Cardiac fibroblast (primary cell): ENCODE data around the gene CKS2.

Experiments
- DNase-seq, 2 donors: peaks; one replicate each; pipeline versions ENCODE4 v3.0.0 to v3.0.0-alpha.2; 2010; ENCODE audit warnings: low read depth in 2 of 2
- H3K4me3 ChIP-seq, 2 donors: replicated peaks in 1 of 2; 1 replicate in 1 of 2; 2 replicates in 1 of 2; pipeline ENCODE4 v1.5.1; 2011; ENCODE audit warnings: low read depth in 2 of 2, low read length in 2 of 2, mild to moderate bottlenecking in 2 of 2, moderate library complexity in 1 of 2
- TF ChIP-seq, protein P1 (sequence below): IDR thresholded peaks from one replicate; pipeline ENCODE4 v1.5.1; 2011; ENCODE audit warnings: low read depth, mild to moderate bottlenecking, low read length, inconsistent platforms

CKS2 gene

DNA sequence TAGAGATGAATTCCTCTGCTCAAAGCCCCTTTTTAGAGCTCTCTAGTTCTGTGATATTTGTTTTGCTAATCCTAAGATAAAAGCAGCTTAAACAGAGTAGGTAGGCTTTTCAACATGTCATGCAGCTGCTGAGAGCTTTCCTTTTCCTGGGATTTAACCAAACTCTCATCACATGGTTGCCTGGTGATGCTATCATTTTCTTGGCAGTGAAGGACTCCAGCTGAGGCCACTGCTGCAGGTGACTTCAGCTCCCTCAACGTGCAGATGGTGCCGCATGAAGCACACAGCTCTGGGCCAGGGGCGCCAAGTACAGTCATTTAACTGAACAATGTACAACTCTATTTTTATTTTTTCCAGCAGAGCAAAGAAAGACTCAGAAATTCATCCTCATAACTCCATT is 49.5 kb downstream of the CKS2 start:
- no peak for DNase-seq
- H3K4me3 ChIP-seq = no peak overlapping the region
- TF ChIP-seq, protein P1, sequence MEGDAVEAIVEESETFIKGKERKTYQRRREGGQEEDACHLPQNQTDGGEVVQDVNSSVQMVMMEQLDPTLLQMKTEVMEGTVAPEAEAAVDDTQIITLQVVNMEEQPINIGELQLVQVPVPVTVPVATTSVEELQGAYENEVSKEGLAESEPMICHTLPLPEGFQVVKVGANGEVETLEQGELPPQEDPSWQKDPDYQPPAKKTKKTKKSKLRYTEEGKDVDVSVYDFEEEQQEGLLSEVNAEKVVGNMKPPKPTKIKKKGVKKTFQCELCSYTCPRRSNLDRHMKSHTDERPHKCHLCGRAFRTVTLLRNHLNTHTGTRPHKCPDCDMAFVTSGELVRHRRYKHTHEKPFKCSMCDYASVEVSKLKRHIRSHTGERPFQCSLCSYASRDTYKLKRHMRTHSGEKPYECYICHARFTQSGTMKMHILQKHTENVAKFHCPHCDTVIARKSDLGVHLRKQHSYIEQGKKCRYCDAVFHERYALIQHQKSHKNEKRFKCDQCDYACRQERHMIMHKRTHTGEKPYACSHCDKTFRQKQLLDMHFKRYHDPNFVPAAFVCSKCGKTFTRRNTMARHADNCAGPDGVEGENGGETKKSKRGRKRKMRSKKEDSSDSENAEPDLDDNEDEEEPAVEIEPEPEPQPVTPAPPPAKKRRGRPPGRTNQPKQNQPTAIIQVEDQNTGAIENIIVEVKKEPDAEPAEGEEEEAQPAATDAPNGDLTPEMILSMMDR = no peak

DNA sequence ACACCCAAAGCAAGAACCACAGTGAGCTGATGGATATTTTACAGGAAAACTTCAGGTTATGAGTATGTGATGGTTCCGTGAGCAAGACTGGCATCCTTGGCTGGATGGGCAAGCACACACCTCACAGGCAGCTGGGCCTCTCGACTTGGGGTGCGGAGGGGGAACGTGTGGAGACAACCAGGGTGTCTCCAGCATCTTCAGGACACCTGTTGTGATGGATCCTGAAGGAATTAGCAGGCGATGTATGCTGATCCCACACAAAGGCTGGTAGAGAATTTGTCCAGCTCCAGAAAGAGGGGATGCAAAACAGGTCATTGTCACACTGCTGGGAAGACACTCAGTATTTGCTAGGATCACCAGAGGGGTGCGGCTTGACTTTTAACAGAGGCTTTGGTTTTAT is 50.0 kb downstream of the CKS2 start:
- TF ChIP-seq, protein P1 = no peak
- no peak overlapping the region for H3K4me3 ChIP-seq
- DNase-seq = no peak

DNA sequence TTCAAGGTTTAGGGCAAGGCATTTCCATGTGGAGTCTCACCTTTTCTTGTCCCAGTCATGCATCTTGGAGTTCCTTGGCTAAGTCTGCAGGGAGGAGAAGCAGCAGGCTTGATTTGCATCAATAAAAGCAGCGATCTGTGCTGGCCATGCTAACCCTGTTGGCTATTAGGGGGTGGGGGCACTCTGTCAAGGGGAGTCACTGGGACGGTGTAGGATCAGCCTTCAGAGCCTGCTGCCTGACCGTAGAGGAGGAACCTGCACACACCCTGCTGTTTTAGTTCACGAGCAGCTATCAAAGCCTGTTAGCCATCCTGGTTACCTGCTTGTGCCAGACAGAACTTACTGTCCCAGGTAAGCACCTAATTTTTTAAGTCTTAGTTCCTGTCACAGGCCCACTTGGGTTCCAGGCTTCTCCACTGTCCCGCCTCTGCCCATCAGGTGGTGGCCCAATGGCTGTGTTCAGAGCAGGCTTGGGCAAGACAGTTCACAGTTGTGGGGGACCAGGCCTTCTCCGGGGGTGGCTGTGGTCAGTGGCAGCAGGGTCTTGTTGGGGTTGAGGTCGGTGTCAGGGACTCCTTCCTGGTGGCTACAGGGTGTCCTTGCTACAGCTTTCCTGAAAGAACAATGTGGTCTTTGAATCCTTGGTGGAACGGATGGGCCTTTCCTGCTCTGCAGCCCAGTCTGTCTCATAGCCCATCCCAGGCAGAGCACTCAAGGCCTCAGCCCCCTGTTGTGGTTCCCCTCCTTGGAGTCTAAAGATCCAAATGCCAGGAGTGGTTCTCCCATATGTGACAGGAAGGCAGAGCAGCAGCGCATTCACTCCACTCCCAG is 51.0 kb downstream of the CKS2 start:
- no peak for DNase-seq
- no peak overlapping the region for H3K4me3 ChIP-seq
- TF ChIP-seq, protein P1 = no peak

DNA sequence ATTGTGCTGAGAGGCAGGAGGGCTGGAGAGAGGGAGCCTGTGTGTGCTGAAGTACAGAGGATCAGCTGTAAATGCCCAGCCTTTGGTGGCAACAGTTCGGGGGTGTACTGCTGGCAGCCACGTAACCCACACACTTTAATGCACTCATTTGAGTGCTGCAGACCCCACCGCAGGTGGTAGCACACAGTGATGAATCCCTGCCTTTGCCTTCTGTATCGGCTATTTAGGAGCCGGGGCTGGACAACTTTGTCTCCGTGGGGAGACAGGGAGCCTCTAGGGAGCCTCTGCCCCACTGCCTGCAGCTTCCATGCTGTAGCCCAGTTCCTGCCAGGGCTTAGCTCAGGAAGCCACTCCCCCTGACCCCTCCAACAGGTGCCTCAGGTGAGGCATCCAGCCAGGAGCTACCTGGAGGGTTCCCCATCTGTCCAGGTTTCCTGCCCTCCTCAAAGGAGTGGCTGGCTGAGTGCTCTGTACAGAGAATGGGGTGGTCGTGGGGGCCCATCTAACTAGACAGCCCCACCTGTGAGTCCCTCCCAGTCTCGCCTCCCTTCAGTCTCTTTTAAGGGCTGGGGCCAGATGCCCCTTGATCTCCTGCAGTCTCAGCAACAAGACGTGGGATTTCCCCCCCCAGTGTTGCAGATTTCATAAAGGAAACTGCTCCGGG is 51.8 kb downstream of the CKS2 start:
- no peak overlapping the region for H3K4me3 ChIP-seq
- no peak for DNase-seq
- TF ChIP-seq, protein P1 = no peak

DNA sequence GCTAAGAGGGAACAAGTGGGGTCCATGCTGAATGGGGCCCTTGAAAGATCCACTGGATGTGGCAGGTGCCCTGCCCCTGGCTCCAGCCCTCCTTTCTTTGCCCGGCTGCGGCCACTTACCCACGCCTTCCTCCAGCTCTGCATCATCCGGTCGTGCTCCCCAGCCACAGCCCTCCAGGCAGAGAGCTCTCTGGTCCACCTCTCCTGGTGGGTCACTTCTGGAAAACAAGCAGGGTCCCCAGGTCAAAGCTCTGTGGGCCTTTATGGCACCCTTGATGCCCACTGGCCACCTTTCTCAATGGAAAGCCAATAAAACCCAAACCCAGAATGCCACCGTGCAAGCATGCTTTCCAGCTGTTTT is 52.3 kb downstream of the CKS2 start:
- TF ChIP-seq, protein P1 = no peak
- H3K4me3 ChIP-seq = no peak overlapping the region

DNA sequence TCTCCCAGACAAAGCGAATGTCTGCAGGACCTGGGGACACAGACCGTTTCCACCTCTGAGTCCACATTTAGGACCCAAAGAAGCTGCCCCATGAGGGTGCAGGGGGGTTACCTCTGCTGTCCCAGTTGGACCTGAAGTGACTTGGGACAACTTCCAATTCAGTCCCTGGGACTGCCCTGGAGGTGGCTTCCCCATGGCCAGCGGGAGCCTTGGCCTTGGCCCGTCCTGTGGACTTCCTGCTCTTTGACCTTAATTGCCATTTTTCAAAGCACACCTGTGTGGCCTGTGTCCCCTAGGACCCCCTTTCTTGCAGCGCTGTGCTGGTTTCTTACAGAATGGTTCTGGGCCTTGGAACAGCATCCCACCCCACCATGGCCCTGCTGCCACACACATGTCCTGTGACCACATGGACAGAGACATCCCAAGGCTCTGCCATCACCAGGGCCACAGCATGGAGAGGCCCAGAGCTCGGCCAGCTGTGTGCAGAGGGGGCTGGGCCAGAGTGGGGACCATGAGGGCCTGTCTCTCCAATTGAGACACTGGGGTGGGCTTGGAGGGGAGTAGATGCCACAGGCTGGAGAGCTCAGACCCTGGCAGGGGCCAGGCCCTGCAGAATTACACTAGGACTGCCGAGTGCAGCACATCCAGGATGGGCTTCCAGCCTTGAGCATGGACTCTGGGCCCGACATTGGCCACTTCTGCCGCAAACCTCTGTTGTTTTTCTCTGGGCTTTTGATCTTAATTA is 53.1 kb downstream of the CKS2 start:
- H3K4me3 ChIP-seq = no peak overlapping the region
- DNase-seq = no peak
- TF ChIP-seq, protein P1 = no peak

More for the DNA sequence above, 52.3 kb downstream of the CKS2 start:
- no peak for DNase-seq
